Activated CD8-positive, alpha-beta memory T cell treated with anti-CD3 and anti-CD28 coated beads, Interleukin-2, amount 50 U/mL, for 4 hours (primary cell): ENCODE data around the gene CFTR.
"Not testable (repeated sequence)": the region's sequence is repeated elsewhere in the genome, so short reads cannot be mapped to it uniquely, and the experiment has no call there.

Experiments
- DNase-seq: peaks from one replicate; pipeline ENCODE4 v3.0.0-alpha.2; 2020

Gene CFTR

GRCh38 chr7:117479225-117480054 is at the start of gene CFTR:
TSS of gene CFTR (plus strand) at chr7:117480025. CDS start at chr7:117480095, 70 bp downstream.
- DNase-seq = no peak

- no peak for DNase-seq
These were observed 44.3 kb upstream of the CFTR start for GRCh38 chr7:117435475-117436043.

DNA sequence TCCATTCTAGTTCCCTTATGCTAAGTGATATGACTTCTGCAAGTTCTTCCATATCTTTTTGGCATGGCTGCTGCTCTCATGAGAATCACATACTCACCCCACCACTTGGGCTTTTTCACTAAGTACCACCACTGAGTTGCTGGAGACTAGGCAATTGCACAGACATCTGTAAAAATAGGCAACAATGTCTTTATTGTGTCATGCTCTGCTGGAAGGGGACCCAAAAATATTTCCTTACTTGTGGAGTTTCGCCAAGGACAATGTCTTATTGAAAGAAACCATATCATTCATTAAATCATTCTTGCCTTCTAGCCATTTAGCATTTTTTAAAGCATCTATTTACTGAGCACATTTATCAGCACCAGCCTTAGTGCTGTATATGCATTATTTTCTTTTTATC is 35.2 kb upstream of the CFTR start:
- no peak for DNase-seq

- no peak for DNase-seq
These were observed 34.6 kb upstream of the CFTR start for GRCh38 chr7:117445206-117445605.

DNA sequence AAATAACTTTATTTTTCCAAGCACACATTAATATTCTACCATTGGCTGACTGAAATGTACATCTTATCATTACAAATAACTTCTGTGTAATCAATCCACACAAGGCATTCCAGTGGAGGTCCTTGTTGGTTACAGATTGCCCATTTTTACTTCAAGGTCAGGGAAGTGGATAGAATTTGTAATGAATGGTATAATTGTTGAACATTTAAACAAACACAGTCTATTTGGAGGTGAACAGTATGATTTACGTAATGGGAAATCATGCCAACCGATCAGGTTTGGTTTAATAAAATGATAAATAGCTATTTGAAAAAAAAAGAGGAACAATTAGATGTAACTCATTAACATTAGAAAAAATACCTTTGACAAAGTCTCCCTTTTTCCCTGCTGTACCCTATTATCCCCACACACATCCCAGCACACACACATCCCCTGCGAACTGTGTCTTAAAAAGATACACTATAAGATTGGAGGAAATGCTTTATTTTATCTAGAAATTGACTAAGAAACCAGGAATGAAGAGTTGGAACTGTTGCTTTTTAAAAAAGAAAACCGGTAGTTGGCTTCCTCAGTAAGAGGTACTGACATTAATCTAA is 33.5 kb upstream of the CFTR start:
- no peak for DNase-seq

DNA sequence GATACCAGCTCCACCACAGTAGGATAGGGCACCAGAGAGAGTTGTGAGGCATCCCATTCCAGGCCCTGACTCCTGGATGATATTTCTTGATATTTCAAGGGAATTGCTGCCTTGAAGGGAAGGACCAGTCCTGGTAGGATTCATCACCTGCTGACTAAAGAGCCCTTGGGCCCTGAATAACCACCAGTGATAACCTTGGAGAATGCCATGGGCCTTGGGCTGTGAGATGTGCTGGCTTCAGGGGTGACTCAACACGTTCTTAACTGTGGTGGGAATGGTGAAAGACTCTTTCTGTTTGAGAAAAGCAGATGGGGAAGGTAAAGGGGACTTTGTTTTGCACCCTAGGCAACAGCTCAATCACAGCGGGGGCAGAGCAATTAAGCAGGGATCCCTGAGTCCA is 31.2 kb upstream of the CFTR start:
- DNase-seq = no peak

DNA sequence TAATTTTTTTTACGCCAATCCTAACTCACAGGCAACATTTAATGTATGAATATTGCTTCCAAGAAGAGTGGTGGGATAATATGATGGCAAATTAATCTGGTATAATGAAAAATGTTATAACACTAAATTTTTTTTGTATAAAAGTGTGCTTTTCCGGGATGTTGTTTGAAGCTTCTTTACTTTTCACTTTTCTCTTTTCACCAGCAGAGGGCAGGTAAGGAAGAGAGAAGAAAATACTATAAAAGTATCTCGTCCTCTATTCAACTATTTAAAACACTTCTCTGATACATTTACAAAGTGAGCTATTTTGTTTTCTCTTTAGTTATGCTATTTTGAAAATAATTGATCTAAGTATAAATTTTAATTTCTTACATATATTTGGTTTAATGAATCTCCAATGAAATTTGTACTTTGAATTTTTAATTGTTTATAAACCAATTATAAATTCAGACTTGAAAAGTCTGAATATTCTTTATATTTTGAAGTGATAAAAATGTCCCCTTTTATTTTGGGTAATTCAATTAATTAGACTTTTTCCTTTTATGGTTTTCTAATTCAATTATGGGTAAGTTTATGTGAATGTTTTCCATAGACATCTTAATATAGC is 20.7 kb upstream of the CFTR start:
- DNase-seq = no peak

DNA sequence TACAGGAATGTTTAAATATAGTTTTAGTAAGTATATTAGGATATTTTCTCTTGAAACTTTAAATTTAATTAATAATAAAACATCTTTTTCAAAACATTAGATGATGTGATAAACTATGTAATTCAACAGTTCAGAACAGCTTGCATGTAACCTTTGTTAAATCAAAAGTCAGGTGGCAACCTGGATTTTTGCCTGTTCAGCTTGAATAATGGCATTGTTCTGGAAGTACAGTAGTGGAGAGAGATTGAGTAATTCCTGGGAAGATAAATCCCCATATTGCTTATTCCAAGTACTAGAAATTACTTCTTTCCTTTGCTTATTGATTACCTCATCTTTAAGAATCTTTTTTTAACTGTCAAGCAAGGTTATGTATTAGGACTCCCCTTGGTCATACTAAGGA is 20.1 kb upstream of the CFTR start:
- DNase-seq = no peak

DNA sequence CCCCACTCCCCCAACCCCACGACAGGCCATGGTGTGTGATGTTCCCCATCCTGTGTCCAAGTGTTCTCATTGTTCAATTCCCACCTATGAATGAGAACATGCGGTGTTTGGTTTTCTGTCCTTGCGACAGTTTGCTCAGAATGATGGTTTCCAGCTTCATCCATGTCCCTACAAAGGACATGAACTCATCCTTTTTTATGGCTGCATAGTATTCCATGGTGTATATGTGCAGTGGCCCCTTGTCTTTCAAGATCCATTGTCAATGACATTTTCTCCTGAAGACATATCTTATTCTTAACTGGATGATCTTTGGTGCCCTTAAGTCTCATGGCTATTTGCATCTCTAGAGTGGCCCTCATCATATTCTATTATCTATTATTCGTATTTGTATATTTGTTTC is 19.0 kb upstream of the CFTR start:
- DNase-seq = not testable (repeated sequence)

- DNase-seq = no peak
These were observed 11.7 kb upstream of the CFTR start for GRCh38 chr7:117468174-117468573.

DNA sequence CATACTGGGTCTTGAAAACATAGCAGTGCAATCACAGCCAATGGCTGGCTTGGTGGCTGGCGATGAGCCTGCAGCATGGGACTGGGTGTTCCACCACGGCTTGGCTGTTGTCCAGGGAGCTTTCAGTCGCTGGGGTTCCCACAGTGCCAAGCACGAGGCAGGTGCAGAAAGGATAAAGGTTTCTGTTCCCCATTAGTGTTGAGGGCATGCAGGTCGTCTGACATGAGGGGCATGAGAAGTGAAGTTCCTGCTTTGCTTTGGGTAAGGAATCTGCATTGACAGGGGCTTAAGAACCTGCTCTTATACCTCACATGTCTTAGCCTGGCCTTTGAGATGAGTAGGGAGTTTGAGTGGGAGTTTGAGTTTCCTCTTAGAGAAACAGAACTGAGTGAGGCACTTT is 9.0 kb upstream of the CFTR start:
- no peak for DNase-seq

- DNase-seq = no peak
These were observed 7.5 kb upstream of the CFTR start for GRCh38 chr7:117472335-117472734.

DNA sequence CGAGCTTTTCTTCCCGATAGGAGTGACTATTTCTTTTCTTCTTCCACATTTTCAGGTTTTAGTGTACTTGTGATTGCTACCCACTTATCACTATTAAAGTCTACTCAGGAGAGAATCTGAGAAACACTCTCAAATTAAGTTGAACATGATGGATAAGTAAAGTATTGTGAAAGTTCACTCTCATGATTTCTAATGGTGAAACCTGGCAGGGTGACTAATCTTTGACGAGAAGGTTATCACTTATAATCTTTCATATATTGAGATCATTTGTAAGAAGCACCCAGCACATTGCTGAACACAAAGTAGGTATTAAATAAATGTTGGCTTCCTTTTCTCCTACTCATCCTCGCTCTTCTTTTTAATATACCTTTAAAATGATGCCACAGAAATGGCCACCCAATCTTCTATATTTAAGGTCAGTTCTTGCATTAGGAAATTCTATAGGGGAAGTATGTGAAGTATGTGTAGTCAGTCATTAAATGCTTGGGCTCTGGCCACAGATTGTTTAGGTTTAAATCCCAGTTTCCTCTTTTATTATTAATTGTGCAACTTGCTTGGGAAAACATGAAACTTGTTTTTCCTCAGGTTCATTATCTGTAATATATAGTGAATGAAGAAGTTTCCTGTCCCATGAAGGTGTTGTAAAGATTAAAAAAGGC is 3.1 kb upstream of the CFTR start:
- DNase-seq = no peak

DNA sequence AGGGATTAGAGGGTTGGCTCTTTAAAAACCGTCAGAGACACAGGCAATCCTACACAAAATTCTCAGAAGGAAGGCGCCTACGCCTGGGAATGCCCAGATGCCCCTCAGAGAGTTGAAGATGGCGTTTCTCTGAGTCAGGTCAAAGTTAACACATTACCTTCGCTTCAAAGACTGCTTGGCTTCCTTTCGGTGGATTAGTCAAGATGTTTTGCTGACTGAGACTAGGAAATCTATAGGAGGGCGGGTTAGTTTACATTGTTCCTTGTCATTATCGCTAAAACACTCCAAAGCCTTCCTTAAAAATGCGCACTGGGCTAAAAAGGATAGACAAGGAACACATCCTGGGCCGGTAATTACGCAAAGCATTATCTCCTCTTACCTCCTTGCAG is 995 bp upstream of the CFTR start:
- no peak for DNase-seq

GRCh38 chr7:117480055-117480362 is 184 bp downstream of the CFTR start:
- DNase-seq = no peak

DNA sequence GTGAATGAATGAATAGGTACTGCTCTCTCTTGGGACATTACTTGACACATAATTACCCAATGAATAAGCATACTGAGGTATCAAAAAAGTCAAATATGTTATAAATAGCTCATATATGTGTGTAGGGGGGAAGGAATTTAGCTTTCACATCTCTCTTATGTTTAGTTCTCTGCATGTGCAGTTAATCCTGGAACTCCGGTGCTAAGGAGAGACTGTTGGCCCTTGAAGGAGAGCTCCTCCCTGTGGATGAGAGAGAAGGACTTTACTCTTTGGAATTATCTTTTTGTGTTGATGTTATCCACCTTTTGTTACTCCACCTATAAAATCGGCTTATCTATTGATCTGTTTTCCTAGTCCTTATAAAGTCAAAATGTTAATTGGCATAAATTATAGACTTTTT is 1.2 kb downstream of the CFTR start:
- DNase-seq = no peak

- no peak for DNase-seq
These were observed 5.3 kb downstream of the CFTR start for GRCh38 chr7:117485118-117485620.

GRCh38 chr7:117489016-117489415 is 9.2 kb downstream of the CFTR start:
- DNase-seq = no peak

DNA sequence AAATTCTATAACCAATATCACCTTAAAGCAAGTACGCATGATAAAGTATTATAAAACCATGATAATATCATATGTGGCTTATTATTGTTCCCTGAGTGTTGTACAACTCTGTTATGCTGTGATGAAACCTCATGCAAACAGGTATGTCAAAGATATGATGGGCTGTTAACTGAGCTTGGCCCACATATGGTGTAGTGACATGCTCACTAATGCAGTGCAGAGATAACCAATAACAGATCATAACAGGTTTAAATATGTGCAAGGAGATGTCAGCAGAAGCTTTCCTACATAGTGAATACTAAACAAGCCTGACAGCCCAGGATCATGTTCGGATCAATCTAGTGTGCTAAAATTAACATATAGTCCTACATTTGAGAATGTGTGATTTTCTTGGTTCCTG is 9.6 kb downstream of the CFTR start:
- DNase-seq = no peak

- no peak for DNase-seq
These were observed 10.1 kb downstream of the CFTR start for GRCh38 chr7:117489911-117490310.

GRCh38 chr7:117492649-117493048 is 12.8 kb downstream of the CFTR start:
- DNase-seq = no peak

DNA sequence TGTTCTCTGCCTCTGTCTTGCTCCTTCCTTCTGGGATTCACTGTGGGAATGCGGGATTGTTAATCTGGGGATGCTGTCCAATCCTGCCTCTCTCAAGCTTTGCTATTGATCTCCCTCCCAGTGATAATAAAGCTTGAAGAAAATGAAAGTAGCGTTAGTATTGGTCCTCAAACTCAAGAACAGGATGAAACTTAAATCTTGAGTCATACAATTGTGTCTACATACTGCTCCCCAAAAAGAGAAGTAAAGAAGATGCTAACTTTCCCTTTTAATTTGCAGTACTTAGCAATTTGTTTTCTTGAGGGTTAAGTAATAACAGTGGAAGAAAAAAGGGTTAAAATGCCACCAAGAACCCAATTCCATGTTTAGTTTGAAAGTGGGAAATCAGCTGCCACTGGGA is 13.6 kb downstream of the CFTR start:
- no peak for DNase-seq

DNA sequence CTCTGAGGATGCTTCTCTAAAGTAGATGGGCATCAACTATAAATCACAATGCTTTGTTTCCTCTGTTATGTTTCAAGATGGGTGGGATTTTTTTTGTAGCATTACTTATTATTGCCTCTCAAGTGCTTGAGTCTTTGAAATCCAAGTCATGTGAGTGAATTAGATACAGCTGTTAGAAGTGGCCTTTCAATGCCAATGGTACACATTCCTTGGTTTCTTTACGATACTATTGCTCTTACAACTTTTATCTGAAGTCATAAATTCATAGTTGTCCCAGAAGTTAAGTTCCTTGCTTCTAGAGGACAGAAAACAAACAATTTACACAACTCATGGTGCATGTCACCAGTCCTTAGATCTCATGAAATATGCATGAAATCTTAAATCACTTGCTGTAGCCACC is 15.5 kb downstream of the CFTR start:
- no peak for DNase-seq
